Right kidney (tissue), 1 donor: ENCODE results near the gene E2F3.
"Not testable (repeated sequence)": the region's sequence is repeated elsewhere in the genome, so short reads cannot be mapped to it uniquely, and the experiment has no call there.

Experiments
- DNase-seq: peaks from one replicate; pipeline ENCODE4 v3.0.0-alpha.2; 2016

E2F3 gene

DNA sequence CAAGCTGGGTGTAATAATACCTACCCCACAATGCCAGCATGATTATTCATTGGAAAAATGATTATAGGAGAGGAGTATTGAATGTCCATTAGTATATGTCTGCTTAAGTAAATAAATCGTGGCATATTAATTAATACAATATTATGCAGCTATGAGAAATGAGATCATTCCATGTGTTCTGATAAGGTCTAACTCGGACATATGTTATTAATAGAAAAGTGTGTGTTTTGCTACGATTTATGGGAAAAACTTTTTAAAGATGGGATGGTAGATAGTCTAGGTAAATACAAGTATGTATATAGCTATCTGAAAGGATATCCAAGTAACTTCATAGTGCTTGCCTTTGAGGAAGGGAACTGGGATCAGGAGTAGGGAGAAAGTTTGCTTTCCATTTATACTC lies 71.1 kb downstream of the E2F3 start:
- DNase-seq: no peak

DNA sequence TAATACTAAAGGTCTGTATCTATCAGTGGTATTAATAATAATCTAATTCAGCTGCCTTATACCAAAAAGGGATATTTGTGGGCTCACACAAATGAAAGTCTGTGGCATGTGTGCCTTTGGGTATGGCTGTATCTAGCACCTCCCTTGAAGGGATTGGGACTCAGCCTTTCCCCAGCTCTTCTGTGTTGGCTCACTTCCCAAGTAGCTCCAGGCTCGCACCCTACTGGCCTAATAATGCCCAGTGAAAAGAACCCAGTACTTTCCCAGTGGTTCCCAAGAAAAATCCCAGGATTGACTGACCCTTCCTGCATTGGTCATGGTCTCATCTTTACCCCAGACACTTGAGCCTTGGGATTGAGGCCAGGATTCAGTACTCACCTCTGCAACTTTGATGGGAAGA lies 71.8 kb downstream of the E2F3 start:
- DNase-seq: no peak

DNA sequence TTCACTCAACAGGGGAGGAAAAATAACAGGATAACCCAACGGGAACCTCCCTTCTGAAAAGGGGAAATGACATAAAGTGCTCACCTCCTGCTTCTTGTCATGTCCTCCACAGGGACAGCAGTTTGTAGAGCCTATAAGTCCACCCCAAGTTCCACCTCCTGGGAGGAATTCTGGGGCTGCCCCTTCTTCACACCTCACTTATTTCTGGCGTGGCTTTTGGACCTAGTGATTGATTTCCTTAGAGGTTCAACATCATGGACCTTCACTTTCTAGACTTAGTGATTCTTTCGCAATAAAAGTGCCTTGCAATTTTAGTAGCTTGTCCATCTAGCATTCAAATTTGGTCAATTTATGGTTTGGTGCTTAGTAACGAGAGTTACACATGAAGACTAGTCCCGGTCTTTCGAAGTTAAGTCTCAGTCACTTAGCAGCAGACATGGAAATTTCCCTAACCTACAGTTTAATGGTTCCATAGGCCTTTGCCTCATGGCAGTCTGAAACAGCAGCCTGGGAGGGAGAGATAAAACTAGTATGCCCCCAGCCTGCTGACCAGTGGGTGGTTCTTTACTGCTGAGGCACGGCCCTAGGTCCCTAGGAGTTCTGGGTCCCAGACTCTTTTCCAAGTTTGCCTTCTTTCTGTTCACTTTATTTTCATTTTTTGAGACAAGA lies 73.3 kb downstream of the E2F3 start:
- DNase-seq: no peak

- no peak for DNase-seq
These were observed 74.9 kb downstream of the E2F3 start for GRCh38 chr6:20476501-20477043.

DNA sequence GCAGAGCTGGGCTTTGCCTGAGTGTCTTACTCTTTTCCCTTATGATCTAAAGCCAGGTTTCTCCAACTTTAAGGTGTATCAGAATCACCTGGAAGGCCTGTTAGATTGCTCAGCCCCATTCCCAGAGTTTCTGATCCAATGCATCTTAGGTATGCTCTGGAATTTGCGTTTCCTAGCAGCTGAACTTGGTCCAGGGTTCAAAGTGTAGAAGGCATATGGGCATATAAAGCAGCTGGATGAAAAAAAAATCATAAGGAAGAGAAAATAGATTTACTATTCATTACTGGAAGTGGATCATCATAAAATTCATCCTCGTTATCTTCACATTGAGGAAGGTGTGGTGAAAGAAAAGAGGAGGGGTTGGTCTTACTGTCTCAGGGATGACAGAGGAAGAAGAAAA lies 75.8 kb downstream of the E2F3 start:
- DNase-seq: no peak

GRCh38 chr6:20479060-20479459 lies 77.4 kb downstream of the E2F3 start:
- DNase-seq: no peak

DNA sequence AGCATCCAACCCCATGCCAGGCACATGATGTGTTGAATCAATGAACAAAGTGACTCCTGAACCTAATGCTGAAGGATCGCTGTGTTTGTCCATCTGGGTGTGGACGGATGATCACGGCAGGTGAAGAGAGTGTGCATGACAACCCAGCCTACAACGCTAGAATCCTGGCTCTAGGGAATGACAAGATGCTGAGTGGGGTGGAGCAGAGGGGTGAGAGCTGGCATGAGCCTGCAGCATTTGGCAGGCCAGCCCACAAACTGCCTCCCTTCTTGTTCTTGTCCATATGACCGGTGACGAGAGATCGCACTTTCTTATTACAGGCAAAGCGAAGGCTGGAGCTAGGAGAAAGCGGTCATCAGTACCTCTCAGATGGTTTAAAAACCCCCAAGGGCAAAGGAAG lies 77.8 kb downstream of the E2F3 start:
- DNase-seq: no peak

GRCh38 chr6:20481281-20481680 lies 79.6 kb downstream of the E2F3 start:
- DNase-seq: no peak

GRCh38 chr6:20483887-20484497 lies 82.3 kb downstream of the E2F3 start:
- DNase-seq: no peak

- no peak for DNase-seq
These were observed 85.0 kb downstream of the E2F3 start for GRCh38 chr6:20486641-20487040.

GRCh38 chr6:20487669-20488375 lies 86.1 kb downstream of the E2F3 start:
- no peak for DNase-seq

- DNase-seq: no peak
These were observed 88.9 kb downstream of the E2F3 start for GRCh38 chr6:20490591-20490990.

- no peak for DNase-seq
These were observed 90.4 kb downstream of the E2F3 start for GRCh38 chr6:20492099-20492498.

- DNase-seq: no peak
These were observed 95.7 kb downstream of the E2F3 start for GRCh38 chr6:20497216-20498040.

DNA sequence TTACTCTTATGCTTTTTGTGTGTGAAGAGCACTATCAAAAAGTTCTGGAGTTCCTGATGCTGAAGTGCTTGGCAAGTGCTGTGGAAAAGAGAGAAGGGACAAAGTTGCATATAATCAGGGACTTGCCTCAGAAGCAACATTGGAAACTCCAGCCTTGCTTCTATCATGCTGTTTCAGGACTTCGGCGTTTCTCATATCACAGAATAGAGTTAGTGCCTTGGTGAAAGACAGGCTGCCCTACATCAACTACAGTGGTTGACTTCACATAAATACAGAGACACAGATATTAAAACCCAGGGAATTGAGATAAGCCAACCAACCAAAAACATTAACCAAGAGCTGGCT lies 96.3 kb downstream of the E2F3 start:
- no peak for DNase-seq

DNA sequence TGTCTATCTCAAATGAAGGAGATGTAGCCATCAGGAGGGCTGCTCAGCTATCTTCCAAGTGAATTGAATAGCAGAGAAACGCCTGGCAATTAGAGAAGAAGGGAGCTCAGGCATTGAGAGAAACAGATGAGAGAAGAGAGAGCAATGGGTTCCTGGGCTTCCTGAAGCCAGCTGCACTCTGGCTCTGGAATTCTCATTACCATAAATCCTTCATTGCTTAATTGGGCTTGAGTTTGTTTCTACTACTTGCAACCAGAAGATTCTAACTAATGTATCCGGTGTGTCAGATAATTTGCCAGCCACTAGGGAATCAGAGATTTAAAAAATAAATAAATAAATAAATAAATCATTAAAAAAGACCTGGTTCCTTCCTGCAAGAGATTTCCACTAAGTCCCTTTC lies 107.5 kb downstream of the E2F3 start:
- DNase-seq: no peak

DNA sequence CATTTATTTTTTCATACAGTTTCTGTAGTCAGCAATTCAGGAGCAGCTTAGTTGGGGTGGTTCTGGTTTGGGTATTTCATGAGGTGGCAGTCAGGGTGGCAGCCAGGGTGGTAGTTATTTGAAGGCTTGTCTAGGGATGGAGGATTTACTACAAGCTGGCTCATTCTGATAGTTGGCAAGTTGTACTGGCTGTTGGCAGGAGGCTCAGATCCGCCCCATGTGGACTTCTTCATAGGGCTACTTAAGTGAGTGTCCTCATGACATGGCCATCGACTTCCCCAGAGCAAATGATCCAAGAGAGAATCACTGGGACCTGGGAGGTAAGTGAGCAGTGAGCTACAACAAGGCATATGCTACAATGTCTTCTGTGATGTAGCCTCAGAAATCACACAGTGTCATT lies 110.2 kb downstream of the E2F3 start:
- DNase-seq: no peak

DNA sequence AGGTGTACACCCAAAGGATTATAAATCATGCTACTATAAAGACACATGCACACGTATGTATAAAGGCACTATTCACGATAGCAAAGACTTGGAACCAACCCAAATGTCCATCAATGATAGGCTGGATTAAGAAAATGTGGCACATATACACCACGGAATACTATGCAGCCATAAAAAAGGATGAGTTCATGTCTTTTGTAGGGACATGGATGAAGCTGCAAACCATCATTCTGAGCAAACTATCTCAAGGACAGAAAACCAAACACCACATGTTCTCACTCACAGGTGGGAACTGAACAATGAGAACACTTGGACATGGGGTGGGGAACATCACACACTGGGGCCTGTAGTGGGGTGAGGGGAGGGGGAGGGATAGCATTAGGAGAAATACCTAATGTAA lies 123.5 kb downstream of the E2F3 start:
- DNase-seq: not testable (repeated sequence)

DNA sequence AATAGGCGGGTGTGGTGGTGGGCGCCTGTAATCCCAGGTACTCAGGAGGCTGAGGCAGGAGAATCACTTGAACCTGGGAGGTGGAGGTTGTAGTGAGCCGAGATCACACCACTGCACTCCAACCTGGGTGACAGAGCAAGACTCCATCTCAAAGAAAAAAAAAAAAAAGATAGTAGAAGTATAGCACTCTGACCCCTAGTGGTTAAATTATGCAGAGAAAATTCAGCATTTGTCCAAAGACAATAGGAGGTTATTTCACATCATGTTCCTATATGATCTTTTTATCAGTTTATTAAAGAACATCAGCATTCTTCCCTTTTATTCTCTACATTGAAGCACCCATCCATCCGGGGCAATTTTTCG lies 127.4 kb downstream of the E2F3 start:
- peak; percentile 21 for DNase-seq

DNA sequence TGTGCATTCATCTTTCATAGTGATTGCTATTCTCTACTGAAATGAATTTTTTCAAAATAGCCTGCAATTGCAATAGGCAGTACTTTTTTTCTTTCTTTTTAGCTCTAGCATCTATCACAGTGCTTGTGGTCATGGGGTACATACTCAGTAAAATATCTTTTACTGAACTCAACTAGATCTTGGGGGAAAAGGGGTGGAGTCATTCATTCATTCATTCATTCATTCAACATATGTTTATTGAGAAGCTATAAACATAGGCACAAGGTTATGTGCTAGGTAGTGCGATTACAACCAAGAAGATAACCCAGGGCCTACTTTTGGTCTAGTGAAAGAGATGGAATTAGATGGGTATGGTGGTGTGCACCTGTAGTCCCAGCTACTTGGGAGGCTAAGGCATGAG lies 131.2 kb downstream of the E2F3 start:
- no peak for DNase-seq

- DNase-seq: peak; percentile 17
These were observed 132.1 kb downstream of the E2F3 start for GRCh38 chr6:20533746-20534294.
